Panc1 (cell line): ENCODE measurements around the gene CNDP1.

Source experiments
- POLR2AphosphoS5 ChIP-seq: IDR thresholded peaks from 2 replicates; pipeline ENCODE4 v1.6.1; 2012; ENCODE audit warnings: mild to moderate bottlenecking, low read depth, low read length, moderate library complexity
- REST ChIP-seq, 2 experiments: IDR thresholded peaks; 2 replicates each; pipeline ENCODE4 v1.6.1; 2011 to 2012; ENCODE audit warnings: low read depth in 2 of 2, control low read depth in 1 of 2, low read length in 1 of 2, mild to moderate bottlenecking in 1 of 2, moderate library complexity in 1 of 2; ENCODE audit not compliant: insufficient read depth in 1 of 2
- TF ChIP-seq, protein P1 (sequence below): fragments of 450-650 bp; IDR thresholded peaks from 2 replicates; pipeline ENCODE4 v1.5.1; 2017; ENCODE audit warnings: mild to moderate bottlenecking

- TF ChIP-seq, protein P1, sequence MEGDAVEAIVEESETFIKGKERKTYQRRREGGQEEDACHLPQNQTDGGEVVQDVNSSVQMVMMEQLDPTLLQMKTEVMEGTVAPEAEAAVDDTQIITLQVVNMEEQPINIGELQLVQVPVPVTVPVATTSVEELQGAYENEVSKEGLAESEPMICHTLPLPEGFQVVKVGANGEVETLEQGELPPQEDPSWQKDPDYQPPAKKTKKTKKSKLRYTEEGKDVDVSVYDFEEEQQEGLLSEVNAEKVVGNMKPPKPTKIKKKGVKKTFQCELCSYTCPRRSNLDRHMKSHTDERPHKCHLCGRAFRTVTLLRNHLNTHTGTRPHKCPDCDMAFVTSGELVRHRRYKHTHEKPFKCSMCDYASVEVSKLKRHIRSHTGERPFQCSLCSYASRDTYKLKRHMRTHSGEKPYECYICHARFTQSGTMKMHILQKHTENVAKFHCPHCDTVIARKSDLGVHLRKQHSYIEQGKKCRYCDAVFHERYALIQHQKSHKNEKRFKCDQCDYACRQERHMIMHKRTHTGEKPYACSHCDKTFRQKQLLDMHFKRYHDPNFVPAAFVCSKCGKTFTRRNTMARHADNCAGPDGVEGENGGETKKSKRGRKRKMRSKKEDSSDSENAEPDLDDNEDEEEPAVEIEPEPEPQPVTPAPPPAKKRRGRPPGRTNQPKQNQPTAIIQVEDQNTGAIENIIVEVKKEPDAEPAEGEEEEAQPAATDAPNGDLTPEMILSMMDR = no peak
- peak; percentile 87 for TF ChIP-seq POLR2AphosphoS5
- TF ChIP-seq REST (IDR thresholded peaks at IDR 0.05; ENCODE audit: insufficient read depth in 1 of 2, low read depth in 2 of 2, low read length in 1 of 2) = no peak
Observed at GRCh38 chr18:74495581-74496507, 38.5 kb upstream of the CNDP1 start, which contains the start of gene CNDP2.
